ENCODE measurements around the gene SNX9.
"Not testable (repeated sequence)": the region's sequence is repeated elsewhere in the genome, so short reads cannot be mapped to it uniquely, and the experiment has no call there.

The SNX9 gene

DNA sequence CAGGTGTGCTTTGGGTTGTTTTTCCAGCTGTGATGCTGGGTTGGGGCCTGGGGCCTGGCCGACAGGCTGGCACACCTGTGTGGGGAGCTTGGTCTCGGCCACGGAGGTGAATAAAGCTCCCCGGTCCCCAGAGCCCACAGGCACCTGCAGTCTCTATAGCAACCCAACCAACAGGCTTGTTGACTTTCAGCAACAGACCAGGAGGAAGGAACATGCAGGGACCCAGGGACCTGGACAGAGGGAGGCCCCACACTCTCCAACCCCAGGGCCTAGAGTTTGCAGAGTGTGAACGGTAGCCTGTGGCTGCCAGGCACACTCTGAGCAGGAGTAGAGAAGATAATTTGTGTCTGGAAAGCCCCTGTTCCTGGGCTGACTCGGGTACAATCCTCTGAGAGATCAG lies 144.0 kb downstream of the SNX9 start:
- Histone ChIP-seq H3K36me3 (replicated peaks) (no peaks in the 10 kb centered on the region), H3K9me3 (no peaks in the 10 kb centered on the region; the same call in 1 of the 2 replicates), H3K27me3 (ENCODE audit: low read depth) (no peaks in the 10 kb centered on the region; the same call in 1 of the 2 replicates), H3K4me3 (no peak overlapping the region), H3K4me1 (peaks cover 6% of the 10 kb centered on the region)
- DNase-seq (ENCODE audit: low spot score in 2 of 2): no peak
- in situ Hi-C loops (cut with MboI; ENCODE audit: low sequenced_read_pairs): no loop called here

DNA sequence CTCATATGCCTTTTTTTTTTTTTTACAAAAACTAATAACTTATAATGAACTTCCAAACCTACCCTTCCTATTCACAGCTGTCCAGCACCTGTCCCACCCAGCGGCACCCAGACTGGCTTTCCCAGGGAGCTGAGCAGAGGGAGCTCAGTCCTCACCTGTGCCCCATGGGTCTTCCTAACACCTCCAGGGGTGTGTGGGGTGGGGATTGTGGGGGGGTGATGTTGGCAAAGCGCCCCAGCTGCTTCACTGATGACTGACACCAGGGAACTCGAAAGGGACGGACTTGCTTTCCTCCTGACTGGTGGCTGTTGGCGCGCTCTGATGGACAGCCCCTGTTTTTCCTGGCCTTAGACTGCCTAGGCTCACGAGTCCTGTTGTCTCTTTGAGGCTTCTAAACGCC lies 144.4 kb downstream of the SNX9 start:
- peaks cover 4% of the 10 kb centered on the region for H3K4me1 ChIP-seq
- no peaks in the 10 kb centered on the region; the same call in 1 of the 2 replicates for H3K9me3 ChIP-seq
- DNase-seq (ENCODE audit: low spot score in 2 of 2): no peak
- in situ Hi-C loops (cut with MboI; ENCODE audit: low sequenced_read_pairs): no loop called here
- H3K36me3 ChIP-seq (replicated peaks): no peaks in the 10 kb centered on the region
- H3K4me3 ChIP-seq: no peak overlapping the region
- H3K27me3 ChIP-seq (ENCODE audit: low read depth): no peaks in the 10 kb centered on the region; the same call in 1 of the 2 replicates

DNA sequence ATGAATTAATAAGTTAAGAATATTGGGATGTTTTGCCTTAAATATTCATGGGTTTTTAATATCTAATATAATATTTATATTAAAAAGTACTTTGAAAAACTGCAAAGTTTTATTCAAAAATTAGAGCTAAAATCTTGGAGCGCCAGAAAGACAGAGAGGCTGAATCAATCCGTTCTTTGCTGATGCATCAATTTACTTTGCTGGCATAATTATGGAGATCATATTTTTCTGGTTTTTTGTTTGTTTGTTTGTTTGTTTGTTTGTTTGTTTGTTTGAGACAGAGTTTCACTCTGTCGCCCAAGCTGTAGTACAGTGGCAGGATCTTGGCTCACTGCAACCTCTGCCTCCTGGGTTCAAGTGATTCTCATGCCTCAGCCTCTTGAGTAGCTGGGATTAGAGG lies 149.1 kb downstream of the SNX9 start:
- H3K9me3 ChIP-seq; DNase-seq (ENCODE audit: low spot score in 2 of 2); H3K4me3 ChIP-seq; H3K27me3 ChIP-seq (ENCODE audit: low read depth); H3K4me1 ChIP-seq; in situ Hi-C loops (cut with MboI; ENCODE audit: low sequenced_read_pairs); H3K36me3 ChIP-seq (replicated peaks): not testable (repeated sequence)

DNA sequence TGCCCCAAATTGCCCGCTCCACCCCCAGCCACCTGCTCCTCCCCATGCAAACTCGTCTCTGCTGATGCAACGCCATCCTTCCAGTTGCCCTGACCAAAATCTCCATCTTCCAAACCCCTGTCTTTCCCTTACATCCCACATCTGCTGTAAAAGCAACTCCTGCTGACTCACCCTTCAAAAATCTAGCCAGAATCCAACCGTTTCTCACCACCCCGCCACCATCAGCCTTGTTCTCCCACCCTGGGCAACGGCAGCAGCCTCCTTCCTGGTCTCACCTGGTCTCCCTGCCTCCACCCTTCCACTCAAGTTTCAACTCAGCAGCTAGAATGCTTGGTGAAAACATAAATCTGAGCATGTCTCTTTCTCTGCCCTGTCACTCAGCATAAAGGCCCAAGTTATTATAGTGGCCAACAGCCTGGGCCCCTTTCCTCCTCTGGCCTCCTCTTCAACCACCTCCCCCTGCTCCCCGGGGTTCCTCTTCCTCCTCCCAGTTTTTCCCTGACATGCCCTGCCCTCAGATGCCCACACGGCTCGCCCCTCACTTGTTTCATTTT lies 151.4 kb downstream of the SNX9 start:
- Histone ChIP-seq H3K9me3 (no peaks in the 10 kb centered on the region), H3K36me3 (replicated peaks) (no peaks in the 10 kb centered on the region), H3K27me3 (ENCODE audit: low read depth) (no peaks in the 10 kb centered on the region; the same call in 1 of the 2 replicates), H3K4me3 (no peak overlapping the region), H3K4me1 (no peaks in the 10 kb centered on the region)
- in situ Hi-C loops (cut with MboI; ENCODE audit: low sequenced_read_pairs): no loop called here
- DNase-seq (ENCODE audit: low spot score in 2 of 2): no peak

DNA sequence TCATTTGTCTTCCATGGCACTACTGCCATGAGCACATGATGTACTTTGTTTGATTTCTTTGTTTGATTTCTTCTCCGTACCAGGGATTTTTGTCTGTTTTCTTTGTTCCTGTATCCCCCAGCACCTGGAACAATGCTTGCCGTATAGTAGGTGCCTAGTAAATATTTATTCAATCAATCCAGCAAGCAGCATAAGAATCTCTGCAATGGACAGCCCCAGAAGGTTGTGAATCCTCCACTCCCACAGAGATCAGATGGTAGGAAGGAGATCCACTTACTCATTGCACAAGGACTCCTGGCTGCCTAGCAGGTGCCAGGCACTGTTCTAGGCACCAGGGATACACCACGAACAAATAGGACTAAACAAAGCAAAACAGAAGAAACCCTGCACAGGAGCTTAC lies 151.9 kb downstream of the SNX9 start:
- in situ Hi-C loops (cut with MboI; ENCODE audit: low sequenced_read_pairs): no loop called here
- no peak for DNase-seq (ENCODE audit: low spot score in 2 of 2)
- no peaks in the 10 kb centered on the region for H3K4me1 ChIP-seq
- H3K9me3 ChIP-seq: no peaks in the 10 kb centered on the region
- H3K36me3 ChIP-seq (replicated peaks): no peaks in the 10 kb centered on the region
- no peak overlapping the region for H3K4me3 ChIP-seq
- no peaks in the 10 kb centered on the region; the same call in 1 of the 2 replicates for H3K27me3 ChIP-seq (ENCODE audit: low read depth)

DNA sequence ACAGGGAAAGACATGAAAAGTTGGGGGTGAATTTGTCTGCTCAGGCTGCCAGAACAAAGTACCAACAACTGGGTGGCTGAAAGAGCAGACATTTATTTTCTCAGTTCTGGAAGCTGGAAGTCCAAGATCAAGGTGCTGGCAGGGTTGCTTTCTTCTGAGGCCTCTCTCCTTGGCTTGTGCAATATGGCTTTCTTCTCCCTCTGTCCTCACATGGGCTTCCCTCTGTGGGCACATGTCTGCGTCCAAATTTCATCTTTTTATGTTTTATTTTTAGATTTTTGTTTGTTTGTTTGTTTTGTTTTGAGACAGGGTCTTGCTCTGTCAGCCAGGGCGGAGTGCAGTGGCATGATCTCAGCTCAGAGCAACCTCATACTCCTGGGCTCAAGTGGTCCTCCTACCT lies 152.4 kb downstream of the SNX9 start:
- no peaks in the 10 kb centered on the region for H3K36me3 ChIP-seq (replicated peaks)
- H3K9me3 ChIP-seq: no peaks in the 10 kb centered on the region
- in situ Hi-C loops (cut with MboI; ENCODE audit: low sequenced_read_pairs): no loop called here

DNA sequence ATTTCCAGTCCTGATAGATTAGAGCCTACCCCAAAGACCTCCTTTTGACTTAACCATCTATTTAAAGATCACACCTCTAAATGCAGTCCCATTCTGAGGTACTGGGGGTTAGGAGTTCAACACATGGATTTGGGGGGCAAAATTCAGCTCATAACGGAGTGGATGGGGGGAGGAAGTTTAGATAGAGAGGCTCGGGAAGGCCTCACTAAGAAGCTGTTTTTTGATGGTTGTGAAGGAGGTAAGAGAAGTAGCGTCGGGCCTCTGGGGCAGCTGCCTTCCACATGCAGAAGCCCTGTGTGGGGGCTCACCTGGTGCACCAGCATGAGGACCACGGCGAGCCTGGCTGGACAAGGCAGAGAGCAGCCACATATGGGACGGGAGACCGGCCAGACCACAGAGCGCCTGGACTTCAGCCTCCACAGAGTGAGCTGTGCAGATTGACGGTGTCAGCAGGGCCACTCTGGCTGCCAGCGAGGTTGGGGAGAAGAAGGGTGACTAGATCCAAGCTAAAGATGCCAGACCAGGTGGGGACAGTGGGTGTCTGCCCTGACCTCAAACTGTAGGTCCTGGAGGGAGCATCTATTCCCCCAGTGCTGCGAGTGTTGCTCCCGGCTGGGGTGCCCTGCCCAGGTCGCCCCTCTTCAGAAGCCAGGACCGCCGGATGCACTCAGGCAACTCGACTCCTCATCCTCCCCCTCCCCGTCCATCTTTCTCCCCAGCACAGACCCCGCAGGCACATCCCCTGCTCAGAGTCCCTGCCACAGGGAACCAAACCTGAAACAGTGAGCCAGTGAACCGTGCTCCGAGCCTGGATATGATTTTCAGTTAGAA lies 153.5 kb downstream of the SNX9 start:
- in situ Hi-C loops (cut with MboI; ENCODE audit: low sequenced_read_pairs): no loop called here
- no peaks in the 10 kb centered on the region for H3K9me3 ChIP-seq

More for the DNA sequence above, 152.4 kb downstream of the SNX9 start:
- Histone ChIP-seq H3K4me3 (no peak overlapping the region), H3K4me1 (no peaks in the 10 kb centered on the region), H3K27me3 (ENCODE audit: low read depth) (no peaks in the 10 kb centered on the region; the same call in 1 of the 2 replicates)
- no peak for DNase-seq (ENCODE audit: low spot score in 2 of 2)

DNA sequence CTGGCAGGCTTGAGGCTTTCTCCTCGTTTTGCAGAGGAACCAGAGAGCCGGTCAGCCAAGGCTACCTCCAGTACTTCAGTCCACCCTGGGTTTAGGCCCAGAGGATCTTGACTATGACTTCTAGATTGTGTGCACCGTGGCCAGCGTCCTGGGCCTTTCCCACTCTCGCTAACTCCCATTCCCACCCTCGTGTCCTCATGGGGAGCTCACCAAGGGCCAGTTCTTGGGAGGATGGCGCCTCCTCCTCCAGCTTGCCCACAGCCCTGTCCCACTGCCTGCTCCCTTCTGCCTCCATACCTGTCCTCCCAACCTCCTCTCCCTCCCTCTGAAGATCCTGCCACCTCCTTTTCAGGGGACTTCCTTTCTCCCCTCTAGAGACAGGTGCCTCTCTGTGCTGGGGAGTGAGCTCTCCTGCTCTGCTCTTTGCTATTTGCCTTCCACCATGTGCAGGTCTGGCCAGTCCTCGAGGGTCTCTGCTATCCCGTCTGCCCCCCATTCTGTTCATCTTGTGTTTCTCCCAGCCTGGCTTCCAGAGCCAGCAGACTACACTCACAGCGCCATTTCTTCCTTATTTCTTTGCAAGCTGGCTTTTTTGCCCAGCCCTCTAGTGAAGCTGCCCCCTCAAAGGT lies 154.2 kb downstream of the SNX9 start:
- in situ Hi-C loops (cut with MboI; ENCODE audit: low sequenced_read_pairs): no loop called here
- no peaks in the 10 kb centered on the region for H3K27me3 ChIP-seq (ENCODE audit: low read depth)
- no peak for DNase-seq (ENCODE audit: low spot score in 2 of 2)
- no peak overlapping the region for H3K4me3 ChIP-seq
- peaks cover 3% of the 10 kb centered on the region; the same call in 1 of the 2 replicates for H3K4me1 ChIP-seq
- no peaks in the 10 kb centered on the region for H3K36me3 ChIP-seq (replicated peaks)
- no peaks in the 10 kb centered on the region for H3K9me3 ChIP-seq

More for the DNA sequence above, 153.5 kb downstream of the SNX9 start:
- no peaks in the 10 kb centered on the region for H3K36me3 ChIP-seq (replicated peaks)
- no peaks in the 10 kb centered on the region; the same call in 1 of the 2 replicates for H3K27me3 ChIP-seq (ENCODE audit: low read depth)
- no peak for DNase-seq (ENCODE audit: low spot score in 2 of 2)
- H3K4me1 ChIP-seq: peaks cover 3% of the 10 kb centered on the region; the same call in 1 of the 2 replicates
- no peak overlapping the region for H3K4me3 ChIP-seq

DNA sequence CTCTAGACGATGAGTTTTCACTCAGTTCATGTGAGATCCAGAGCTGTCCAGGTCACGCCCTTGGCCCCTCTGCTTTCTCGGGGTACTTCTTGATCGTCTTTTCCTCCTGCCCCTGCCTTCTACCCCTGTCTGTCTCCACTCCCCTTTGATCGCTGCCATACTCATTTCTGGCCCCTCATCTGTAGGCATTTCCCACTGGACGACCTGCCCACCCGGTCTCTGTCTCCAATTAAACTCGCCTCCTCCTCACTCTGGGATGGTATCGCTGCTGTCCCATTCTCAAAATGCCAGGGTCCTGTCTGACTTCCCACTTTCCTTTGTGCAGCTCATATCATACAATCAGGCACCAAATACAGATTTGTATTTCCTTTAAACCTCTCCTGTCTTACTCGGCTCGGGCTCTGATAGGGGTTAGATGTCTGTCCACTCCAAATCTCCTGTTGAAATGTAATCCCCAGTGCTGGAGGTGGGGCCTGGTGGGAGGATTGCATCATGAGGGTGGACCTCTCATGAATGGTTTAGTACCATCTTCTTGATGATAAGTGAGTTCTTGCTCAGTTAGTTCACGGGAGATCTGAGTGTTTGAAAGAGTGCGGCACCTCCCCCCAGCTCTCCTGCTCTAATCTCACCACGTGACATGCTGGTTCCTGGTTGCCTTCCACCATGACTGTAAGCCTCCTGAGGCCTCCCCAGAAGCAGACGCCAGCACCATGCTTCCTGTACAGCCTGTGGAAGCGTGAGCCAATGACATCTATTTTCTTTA lies 155.2 kb downstream of the SNX9 start:
- in situ Hi-C loops (cut with MboI; ENCODE audit: low sequenced_read_pairs): no loop called here
- Histone ChIP-seq H3K4me3 (no peak overlapping the region), H3K27me3 (ENCODE audit: low read depth) (no peaks in the 10 kb centered on the region), H3K36me3 (replicated peaks) (no peaks in the 10 kb centered on the region), H3K4me1 (peaks cover 9% of the 10 kb centered on the region), H3K9me3 (no peaks in the 10 kb centered on the region)
- no peak for DNase-seq (ENCODE audit: low spot score in 2 of 2)

DNA sequence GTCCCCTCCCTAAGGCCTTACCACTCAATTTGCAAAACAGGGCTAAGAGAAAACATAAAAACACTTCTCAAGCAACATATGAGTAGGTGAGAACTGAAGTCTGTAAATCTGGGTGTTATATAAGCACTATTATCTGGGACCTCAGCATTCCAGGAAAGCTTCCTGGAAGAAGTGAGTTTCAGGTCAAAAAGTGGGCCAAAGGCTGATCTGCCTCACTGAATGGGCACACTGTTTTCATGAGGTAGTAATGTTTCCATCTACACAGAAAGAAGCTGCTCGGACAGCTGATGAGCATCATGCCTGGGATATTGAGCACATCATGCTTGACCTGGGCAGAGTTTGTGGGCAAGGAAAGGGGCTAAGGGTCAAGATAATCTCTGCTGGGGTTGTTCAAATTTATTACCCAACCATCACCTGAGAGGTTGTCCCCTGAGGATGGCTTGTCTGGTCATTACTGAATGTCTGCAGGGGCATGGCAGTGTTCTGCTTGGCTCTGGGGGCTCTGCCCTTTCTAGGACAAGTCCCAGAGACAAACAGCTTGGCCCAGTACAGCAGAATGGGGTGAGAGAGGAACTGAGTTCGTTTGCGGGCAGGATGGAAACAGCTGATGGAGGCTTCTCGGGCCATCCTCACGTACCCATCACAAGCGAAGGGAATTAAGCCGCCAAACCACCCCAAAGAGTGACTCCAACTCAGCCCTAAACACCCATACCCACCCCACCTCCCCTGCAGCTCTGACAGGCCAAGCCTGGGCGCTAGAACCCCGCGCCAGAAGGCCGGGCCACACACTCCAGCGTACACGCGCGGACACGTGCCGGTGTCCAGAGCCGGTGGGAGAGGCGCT lies 157.5 kb downstream of the SNX9 start:
- Histone ChIP-seq H3K9me3 (no peaks in the 10 kb centered on the region), H3K36me3 (replicated peaks) (no peaks in the 10 kb centered on the region), H3K4me3 (peak overlapping the region; percentile 58), H3K4me1 (peaks cover 17% of the 10 kb centered on the region), H3K27me3 (ENCODE audit: low read depth) (no peaks in the 10 kb centered on the region)
- no peak for DNase-seq (ENCODE audit: low spot score in 2 of 2)
- in situ Hi-C loops (cut with MboI; ENCODE audit: low sequenced_read_pairs): no loop called here

DNA sequence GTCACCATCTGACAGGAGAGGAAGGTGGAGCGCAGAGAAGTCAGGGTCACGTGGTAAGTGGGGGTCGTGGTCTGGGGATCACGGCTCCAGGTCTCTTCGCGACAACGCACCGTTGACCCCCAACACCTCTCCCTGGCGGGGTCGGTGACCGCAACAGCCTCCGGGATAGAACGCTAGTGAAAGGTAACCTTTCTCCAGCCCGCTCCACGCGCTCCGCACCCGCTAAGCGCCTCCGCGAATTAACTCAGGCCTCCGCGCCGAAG lies 158.0 kb downstream of the SNX9 start:
- in situ Hi-C loops (cut with MboI; ENCODE audit: low sequenced_read_pairs): no loop called here
- H3K4me1 ChIP-seq: peaks cover 23% of the 10 kb centered on the region
- no peaks in the 10 kb centered on the region for H3K9me3 ChIP-seq
- DNase-seq (ENCODE audit: low spot score in 2 of 2): no peak
- H3K4me3 ChIP-seq: peak overlapping the region; percentile 58
- no peaks in the 10 kb centered on the region for H3K27me3 ChIP-seq (ENCODE audit: low read depth)
- no peaks in the 10 kb centered on the region for H3K36me3 ChIP-seq (replicated peaks)

DNA sequence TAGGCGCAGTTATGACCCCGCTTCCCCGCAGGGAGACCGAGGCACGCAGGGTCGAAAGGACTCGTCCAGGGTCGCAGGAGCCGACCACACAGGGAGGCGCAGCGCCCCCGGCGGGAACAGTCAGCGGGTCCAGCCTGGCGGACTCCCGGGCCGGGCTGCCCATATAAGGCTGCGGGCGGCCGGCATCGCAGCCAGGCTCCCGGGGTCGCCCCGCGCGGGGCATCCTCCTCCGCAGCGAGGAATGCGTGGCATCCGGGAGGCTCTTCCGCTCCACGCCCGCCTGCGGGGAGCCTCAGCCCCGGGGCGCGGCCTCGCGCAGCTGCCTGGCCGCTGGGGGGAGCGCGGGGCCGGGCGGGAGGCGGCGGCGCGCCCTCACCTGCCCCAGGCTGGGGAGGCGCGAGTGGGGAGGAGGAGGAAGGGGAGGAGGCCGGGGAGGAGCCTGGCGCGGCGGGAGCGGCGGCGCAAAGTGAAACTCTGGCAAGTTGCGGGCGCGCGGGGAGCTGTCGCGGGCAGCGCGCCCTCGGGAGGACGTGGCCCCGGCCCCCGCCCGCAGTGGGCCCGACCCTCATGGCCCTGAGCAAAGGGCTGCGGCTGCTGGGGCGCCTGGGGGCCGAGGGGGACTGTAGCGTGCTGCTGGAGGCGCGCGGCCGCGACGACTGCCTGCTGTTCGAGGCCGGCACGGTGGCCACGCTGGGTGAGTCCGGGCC lies 158.5 kb downstream of the SNX9 start, which contains the start of gene SYNJ2:
TSS of gene SYNJ2 (plus strand) at position 469 of the 707 bp plus-strand sequence. CDS start at position 568, 99 bp downstream.
- in situ Hi-C loops (cut with MboI; ENCODE audit: low sequenced_read_pairs): no loop called here
- peaks cover 27% of the 10 kb centered on the region for H3K4me1 ChIP-seq
- no peaks in the 10 kb centered on the region for H3K36me3 ChIP-seq (replicated peaks)
- peak within 1 kb of the TSS; percentile 58 for H3K4me3 ChIP-seq
- peak; percentile 48 to 81 for DNase-seq (ENCODE audit: low spot score in 2 of 2)
- H3K27me3 ChIP-seq (ENCODE audit: low read depth): no peaks in the 10 kb centered on the region
- no peaks in the 10 kb centered on the region for H3K9me3 ChIP-seq

Measured in HAP-1 (cell line).